H1 (cell line): Measurements from ENCODE around the gene FBXO11.

Source experiments
- TF ChIP-seq, protein P1 (sequence below), 3 experiments: IDR thresholded peaks; 1 replicate in 2 of 3; 2 replicates in 1 of 3; pipeline versions ENCODE4 v1.5.1 to v1.6.1; 2011; ENCODE audit warnings: low read length in 3 of 3, mild to moderate bottlenecking in 3 of 3, inconsistent platforms in 2 of 3, low read depth in 1 of 3, moderate library complexity in 1 of 3; ENCODE audit not compliant: insufficient read depth in 1 of 3; ENCODE audit errors: control extremely low read depth in 1 of 3
- TF ChIP-seq, protein P2 (sequence below): IDR thresholded peaks from 2 replicates; pipeline ENCODE4 v1.6.1; 2012; ENCODE audit warnings: inconsistent platforms

DNA sequence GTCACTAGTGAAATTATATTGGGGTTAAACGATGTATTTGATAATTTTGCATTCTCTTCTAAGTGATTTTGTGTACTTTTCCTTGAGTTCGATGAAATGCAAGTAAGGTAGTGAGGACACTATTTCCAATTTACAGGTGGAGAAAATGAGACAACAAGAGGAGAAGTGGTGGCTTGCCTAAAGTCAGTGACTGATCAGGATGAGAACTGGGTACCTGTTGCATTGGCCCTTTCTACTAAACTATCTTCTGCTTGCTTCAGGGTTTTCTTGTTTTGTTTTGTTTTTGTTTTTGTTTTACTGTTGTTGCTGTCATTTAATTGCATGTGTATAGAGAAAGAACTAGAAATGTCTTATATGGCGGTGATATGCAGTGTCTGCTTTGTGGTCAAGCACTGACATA, 31.4 kb upstream of the FBXO11 start:
- TF ChIP-seq, protein P1, sequence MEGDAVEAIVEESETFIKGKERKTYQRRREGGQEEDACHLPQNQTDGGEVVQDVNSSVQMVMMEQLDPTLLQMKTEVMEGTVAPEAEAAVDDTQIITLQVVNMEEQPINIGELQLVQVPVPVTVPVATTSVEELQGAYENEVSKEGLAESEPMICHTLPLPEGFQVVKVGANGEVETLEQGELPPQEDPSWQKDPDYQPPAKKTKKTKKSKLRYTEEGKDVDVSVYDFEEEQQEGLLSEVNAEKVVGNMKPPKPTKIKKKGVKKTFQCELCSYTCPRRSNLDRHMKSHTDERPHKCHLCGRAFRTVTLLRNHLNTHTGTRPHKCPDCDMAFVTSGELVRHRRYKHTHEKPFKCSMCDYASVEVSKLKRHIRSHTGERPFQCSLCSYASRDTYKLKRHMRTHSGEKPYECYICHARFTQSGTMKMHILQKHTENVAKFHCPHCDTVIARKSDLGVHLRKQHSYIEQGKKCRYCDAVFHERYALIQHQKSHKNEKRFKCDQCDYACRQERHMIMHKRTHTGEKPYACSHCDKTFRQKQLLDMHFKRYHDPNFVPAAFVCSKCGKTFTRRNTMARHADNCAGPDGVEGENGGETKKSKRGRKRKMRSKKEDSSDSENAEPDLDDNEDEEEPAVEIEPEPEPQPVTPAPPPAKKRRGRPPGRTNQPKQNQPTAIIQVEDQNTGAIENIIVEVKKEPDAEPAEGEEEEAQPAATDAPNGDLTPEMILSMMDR (IDR thresholded peaks at IDR 0.05; ENCODE audit: control extremely low read depth in 1 of 3, insufficient read depth in 1 of 3, low read depth in 1 of 3, low read length in 3 of 3): no peak
- TF ChIP-seq, protein P2, sequence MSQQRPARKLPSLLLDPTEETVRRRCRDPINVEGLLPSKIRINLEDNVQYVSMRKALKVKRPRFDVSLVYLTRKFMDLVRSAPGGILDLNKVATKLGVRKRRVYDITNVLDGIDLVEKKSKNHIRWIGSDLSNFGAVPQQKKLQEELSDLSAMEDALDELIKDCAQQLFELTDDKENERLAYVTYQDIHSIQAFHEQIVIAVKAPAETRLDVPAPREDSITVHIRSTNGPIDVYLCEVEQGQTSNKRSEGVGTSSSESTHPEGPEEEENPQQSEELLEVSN: no peak
